ENCODE measurements around the gene KNTC1.

GRCh38 chr12:122661938-122662337, 134.9 kb downstream of the KNTC1 start:
- TF ChIP-seq CTCF (conservative IDR thresholded peaks at IDR 0.05; ENCODE audit: low read length) = no peak
- no peak for TF ChIP-seq EZH2phosphoT487 (IDR thresholded peaks at IDR 0.05; ENCODE audit: borderline replicate concordance)
